ENCODE results near the gene SPTSSB.

Gene SPTSSB, protein sequence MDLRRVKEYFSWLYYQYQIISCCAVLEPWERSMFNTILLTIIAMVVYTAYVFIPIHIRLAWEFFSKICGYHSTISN

GRCh38 chr3:161371441-161372320, at the start of gene SPTSSB:
TSS of gene SPTSSB (minus strand) at chr3:161371517. CDS start at chr3:161346323, 25,194 bp downstream.
- peak; percentile 46 for DNase-seq

DNA sequence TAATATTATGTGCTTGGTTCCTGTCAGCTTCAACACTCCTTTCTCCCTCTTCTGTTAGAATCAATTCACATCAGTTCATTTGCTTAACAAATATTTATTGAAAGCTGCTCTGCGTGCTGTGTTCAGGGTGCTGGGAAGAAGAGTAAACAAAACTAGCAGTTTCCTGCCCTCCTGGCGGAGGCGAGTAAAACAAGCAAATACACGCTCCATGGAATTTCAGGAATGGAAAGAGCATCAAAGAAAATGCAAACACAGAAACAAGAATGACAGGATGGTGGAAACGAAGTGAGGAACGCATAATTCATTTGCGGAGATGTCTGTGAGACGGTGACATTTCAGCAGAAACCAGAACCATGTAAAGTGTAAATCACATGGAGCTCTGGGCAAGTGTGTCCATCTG, 49.4 kb upstream of the SPTSSB start:
- no peak for DNase-seq

GRCh38 chr3:161419555-161420333, 48.4 kb upstream of the SPTSSB start:
- DNase-seq = no peak

DNA sequence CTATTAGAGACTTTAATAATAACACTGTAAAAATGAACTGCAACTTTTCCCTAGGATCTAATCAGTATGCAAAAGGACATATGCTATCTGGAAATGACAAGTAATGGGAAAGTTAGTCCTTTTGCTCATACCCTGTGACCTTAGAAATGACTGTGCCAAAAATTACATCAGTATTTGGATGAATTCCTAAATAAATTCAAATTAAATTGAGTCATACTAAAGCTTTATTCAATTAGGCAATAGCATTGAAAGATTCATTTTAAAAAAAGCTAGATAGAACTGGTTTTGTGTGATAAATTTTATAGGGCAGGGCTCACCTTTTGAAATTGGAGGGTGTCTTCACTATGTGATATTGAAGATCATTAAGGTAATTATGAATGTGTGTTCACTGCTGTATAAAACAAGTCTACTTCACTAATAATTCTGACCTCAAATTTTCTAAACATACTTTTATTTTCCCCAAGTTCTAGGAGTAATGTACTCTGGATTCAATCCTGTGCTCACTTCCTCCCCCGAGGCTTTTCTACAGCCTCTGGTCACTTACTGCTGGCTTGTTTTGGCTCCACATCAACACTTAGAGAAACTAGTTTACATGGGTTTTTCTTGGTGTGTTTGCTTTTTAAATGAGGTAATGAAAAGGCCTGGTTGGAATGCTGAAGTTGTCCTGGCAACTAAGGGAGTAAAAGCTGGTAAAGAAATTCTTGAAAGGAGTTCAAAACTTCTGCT, 44.4 kb upstream of the SPTSSB start:
- DNase-seq = no peak

GRCh38 chr3:161414907-161415306, 43.6 kb upstream of the SPTSSB start:
- no peak for DNase-seq

GRCh38 chr3:161413855-161414210, 42.5 kb upstream of the SPTSSB start:
- DNase-seq = no peak

GRCh38 chr3:161413127-161413854, 42.0 kb upstream of the SPTSSB start:
- no peak for DNase-seq

- no peak for DNase-seq
Measured at GRCh38 chr3:161412123-161412522, 40.8 kb upstream of the SPTSSB start.

DNA sequence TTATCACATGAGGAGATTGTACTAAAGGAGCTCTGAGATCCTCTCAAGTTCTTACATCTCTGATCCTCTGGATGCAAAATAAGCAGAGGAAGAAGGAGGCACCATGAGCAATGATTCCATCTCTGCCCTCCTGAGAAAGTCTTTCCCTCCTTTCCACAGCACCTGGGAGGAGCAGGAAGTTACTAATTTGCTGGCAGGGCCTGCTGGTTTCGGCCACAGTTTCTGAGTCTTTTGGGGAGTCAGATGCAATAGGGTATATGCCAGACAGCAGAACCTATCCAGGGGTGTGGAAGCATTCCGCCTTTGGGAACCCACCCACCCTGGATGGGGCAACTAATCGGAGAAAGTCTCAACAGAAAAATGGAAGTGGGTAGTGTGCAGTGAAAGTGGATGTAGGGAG, 38.5 kb upstream of the SPTSSB start:
- no peak for DNase-seq

DNA sequence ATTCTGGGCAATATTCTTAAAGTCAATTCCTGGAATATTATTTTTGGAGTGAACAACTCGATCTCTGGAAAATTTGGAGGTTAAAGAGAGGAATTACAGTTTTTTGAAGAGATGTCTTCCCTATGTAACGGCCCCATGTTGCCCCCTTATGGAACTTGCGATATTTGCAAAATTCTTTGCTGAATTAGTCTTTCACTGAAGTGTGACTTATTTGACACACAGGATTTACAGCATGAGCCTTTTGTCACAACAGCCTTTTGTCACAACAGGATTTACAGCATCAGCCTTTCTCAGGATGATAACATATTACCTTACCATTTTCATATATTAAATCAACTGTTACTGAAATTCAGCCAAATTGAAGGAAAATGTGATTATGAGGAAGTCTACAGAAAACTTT, 37.8 kb upstream of the SPTSSB start:
- peak; percentile 62 for DNase-seq

DNA sequence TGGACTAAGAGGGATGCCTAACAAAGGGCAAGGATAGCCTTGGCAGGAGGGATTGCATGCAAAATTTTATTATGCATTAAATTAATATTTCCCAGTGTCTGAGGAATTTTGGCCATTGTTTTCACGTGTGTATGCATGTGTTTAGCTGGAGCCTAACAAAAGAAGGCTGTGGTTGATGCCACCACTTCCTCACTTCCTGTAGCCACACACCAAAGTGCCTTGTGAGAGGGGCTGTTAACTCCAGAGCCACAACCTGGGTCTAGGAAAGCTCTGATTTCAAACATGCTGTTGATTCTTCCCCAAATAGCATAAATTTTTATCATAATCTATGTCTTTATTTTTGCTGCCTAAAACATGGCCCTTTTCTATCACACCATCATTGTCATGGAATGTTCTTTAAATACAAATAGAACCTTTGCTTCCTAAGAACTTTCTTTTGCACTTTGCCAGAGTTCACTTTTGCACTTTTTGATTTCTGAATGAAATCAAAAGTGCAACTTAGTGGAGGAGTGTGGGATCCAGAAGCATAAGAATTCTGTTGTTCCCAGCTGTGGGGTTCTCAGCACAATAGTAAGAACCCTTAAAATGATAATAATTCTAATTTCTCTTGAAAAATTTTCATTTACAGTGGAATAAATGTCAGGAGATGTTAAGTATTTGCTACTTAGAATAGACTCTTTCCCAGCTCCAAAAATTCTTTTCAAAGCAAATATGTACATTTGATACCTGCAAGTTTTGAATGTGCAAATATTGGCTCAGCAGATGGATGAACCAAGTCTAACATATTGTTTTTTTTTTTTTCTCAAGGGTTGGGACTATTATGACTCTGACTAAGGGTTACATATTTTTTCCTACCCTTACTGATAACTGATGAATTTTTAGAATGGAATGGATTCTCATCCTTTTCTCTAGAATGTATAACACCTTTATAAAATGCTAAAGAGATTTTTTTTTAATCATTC, 35.6 kb upstream of the SPTSSB start:
- peak; percentile 27 for DNase-seq

- DNase-seq = no peak
Measured at GRCh38 chr3:161405836-161406235, 34.5 kb upstream of the SPTSSB start.

- DNase-seq = no peak
Measured at GRCh38 chr3:161405087-161405486, 33.8 kb upstream of the SPTSSB start.

DNA sequence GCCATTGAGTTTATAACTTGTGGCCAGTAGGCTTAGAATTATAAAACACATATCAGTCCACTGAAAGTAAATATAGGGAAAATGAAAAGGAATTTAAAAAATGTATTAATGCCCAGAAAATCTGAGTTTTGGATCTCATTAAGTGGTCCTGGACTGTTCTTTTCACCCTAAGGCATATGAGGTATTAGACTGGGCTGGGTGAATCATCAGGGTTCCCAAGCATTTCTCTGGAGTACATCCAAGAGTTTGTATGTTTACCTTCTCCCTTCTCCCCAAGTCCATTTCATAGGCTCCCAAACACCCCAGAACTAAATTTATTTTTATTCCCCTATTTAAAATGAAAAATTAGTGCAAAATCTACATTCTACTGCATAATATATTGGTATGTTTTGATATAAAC, 31.9 kb upstream of the SPTSSB start:
- DNase-seq = no peak

- DNase-seq = no peak
Measured at GRCh38 chr3:161401389-161401788, 30.1 kb upstream of the SPTSSB start.

GRCh38 chr3:161400650-161401049, 29.3 kb upstream of the SPTSSB start:
- no peak for DNase-seq

GRCh38 chr3:161395115-161396012, 24.0 kb upstream of the SPTSSB start:
- DNase-seq = peak; percentile 54

DNA sequence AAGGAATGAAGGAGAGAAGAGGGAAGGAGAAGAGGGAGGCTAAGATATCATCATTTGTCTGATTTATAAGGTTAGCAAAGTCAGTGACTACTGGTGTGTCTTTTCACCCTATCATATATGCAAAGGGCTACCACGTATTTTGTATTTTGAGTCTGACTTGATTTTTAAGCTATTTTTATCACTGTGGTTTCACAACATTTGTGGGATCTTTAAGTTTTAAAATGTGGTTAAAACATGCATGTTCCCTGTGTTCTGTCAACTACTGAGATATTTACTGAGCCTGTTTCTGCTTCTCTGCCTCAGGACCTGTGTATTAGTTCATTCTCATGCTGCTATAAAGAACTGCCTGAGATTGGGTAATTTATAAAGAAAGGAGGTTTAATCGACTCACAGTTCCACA, 22.5 kb upstream of the SPTSSB start:
- no peak for DNase-seq

DNA sequence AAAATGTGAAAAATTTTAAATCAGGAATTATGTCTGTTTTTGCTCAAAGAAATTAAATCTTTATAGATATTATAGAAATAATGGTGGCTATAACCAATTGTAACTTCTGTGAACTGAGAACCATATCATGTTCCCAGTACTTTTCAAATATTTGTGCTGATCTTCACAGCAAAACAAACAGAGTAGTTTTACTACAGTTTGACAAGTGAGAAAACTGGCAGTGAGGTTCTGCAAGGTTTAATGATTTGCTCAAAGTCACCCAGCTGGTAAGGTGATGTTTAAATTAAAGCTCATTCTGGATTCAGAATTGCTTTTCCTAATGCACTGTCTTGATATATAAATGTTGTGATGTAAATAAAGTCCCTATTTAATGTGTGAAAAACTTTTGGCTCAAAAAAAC, 22.0 kb upstream of the SPTSSB start:
- no peak for DNase-seq

DNA sequence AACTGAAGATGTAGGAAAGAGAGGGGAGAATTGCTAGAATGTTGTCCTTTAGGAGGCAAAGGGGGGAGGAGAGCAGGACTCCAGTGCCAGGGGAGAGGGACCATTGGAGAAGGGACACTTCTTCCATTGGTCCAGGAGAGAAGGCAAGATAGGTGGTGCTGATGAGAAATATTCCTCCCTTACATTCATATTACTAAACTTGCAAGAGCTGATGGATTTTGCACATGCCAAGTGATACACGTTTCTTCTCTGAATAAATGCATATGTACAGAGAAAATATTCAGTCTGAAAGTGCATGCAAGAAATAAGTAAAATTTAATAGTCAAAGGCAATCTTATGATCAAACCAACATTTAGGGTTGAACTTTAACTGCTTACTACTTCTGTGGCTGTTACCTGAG, 21.5 kb upstream of the SPTSSB start:
- DNase-seq = no peak
